SK-N-SH treated with all-trans-retinoic acid at 6 μM for 48 hours (cell line): Measurements from ENCODE around the gene RAD51B.

Experiments used
- ATAC-seq: fragments of 200-7000 bp; cut with Tn5 transposase; 3 replicates; pipeline ENCODE4 v1.9.1; 2020; ENCODE audit warnings: mild to moderate bottlenecking, moderate library complexity
- ARNTL ChIP-seq: fragments of 450-650 bp; formaldehyde crosslinking; IDR thresholded peaks from 2 replicates; pipeline ENCODE4 v1.5.0; 2020; ENCODE audit warnings: low read depth, mild to moderate bottlenecking, moderate library complexity, borderline replicate concordance
- BACH2 ChIP-seq: fragments of 250-450 bp; sonication (Bioruptor Pico); IDR thresholded peaks from 2 replicates; pipeline ENCODE4 v1.9.0; 2021; ENCODE audit warnings: mild to moderate bottlenecking, borderline replicate concordance
- CSDC2 ChIP-seq: fragments of 250-450 bp; sonication (Bioruptor Pico); IDR thresholded peaks from 2 replicates; pipeline ENCODE4 v1.5.0; 2020; ENCODE audit warnings: mild to moderate bottlenecking, moderate library complexity
- CSRNP3 ChIP-seq: fragments of 250-450 bp; sonication (Bioruptor Pico); IDR thresholded peaks from 2 replicates; pipeline ENCODE4 v1.5.1; 2021; ENCODE audit warnings: mild to moderate bottlenecking, moderate library complexity
- ESRRG ChIP-seq: fragments of 250-450 bp; sonication (Bioruptor Pico); IDR thresholded peaks from 2 replicates; pipeline ENCODE4 v1.6.1; 2021; ENCODE audit warnings: mild to moderate bottlenecking
- GLIS3 ChIP-seq: fragments of 250-450 bp; sonication (Bioruptor Pico); IDR thresholded peaks from 2 replicates; pipeline ENCODE4 v1.5.0; 2020; ENCODE audit warnings: mild to moderate bottlenecking, moderate library complexity
- ISL1 ChIP-seq: fragments of 250-450 bp; sonication (Bioruptor Pico); IDR thresholded peaks from 2 replicates; pipeline ENCODE4 v2.1.2; 2022; ENCODE audit warnings: mild to moderate bottlenecking, moderate library complexity
- OSR1 ChIP-seq: fragments of 250-450 bp; sonication (Bioruptor Pico); IDR thresholded peaks from 2 replicates; pipeline ENCODE4 v1.8.0; 2022; ENCODE audit warnings: moderate library complexity, mild to moderate bottlenecking, inconsistent platforms
- PATZ1 ChIP-seq: fragments of 250-450 bp; sonication (Bioruptor Pico); IDR thresholded peaks from 2 replicates; pipeline ENCODE4 v1.8.0; 2020; ENCODE audit warnings: mild to moderate bottlenecking, moderate library complexity, borderline replicate concordance
- POU6F1 ChIP-seq: fragments of 250-450 bp; sonication (Bioruptor Pico); IDR thresholded peaks from 2 replicates; pipeline ENCODE4 v1.8.0; 2021; ENCODE audit warnings: low read depth, mild to moderate bottlenecking, moderate library complexity, borderline replicate concordance
- PPARA ChIP-seq: fragments of 250-450 bp; sonication (Bioruptor Pico); IDR thresholded peaks from 2 replicates; pipeline ENCODE4 v1.5.0; 2020; ENCODE audit warnings: mild to moderate bottlenecking, borderline replicate concordance
- RARB ChIP-seq: fragments of 250-450 bp; sonication (Bioruptor Pico); IDR thresholded peaks from 2 replicates; pipeline ENCODE4 v1.8.0; 2021; ENCODE audit warnings: mild to moderate bottlenecking, moderate library complexity
- SNAI2 ChIP-seq: fragments of 250-450 bp; sonication (Bioruptor Pico); IDR thresholded peaks from 2 replicates; pipeline ENCODE4 v1.5.0; 2020; ENCODE audit warnings: mild to moderate bottlenecking, moderate library complexity
- TCF4 ChIP-seq: fragments of 250-450 bp; sonication (Bioruptor Pico); IDR thresholded peaks from 2 replicates; pipeline ENCODE4 v1.8.0; 2021; ENCODE audit warnings: mild to moderate bottlenecking, moderate library complexity, borderline replicate concordance
- TOX ChIP-seq: fragments of 250-450 bp; sonication (Bioruptor Pico); IDR thresholded peaks from 2 replicates; pipeline ENCODE4 v1.8.0; 2021; ENCODE audit warnings: mild to moderate bottlenecking, moderate library complexity, borderline replicate concordance
- TSHZ2 ChIP-seq: fragments of 250-450 bp; sonication (Bioruptor Pico); IDR thresholded peaks from 2 replicates; pipeline ENCODE4 v1.5.0; 2020; ENCODE audit warnings: mild to moderate bottlenecking, moderate library complexity
- ZC3H10 ChIP-seq: fragments of 250-450 bp; sonication (Bioruptor Pico); IDR thresholded peaks from 2 replicates; pipeline ENCODE4 v1.5.1; 2021; ENCODE audit warnings: mild to moderate bottlenecking, moderate library complexity
- ZNF565 ChIP-seq: fragments of 450-650 bp; formaldehyde crosslinking; conservative IDR thresholded peaks from 2 replicates; pipeline ENCODE4 v1.5.0; 2020; ENCODE audit warnings: low read depth, mild to moderate bottlenecking, moderate library complexity
- ZNF70 ChIP-seq: fragments of 450-650 bp; formaldehyde crosslinking; IDR thresholded peaks from 2 replicates; pipeline ENCODE4 v1.5.0; 2020; ENCODE audit warnings: mild to moderate bottlenecking, moderate library complexity
- ZNF8 ChIP-seq: fragments of 450-650 bp; formaldehyde crosslinking; IDR thresholded peaks from 2 replicates; pipeline ENCODE4 v1.5.0; 2020; ENCODE audit warnings: mild to moderate bottlenecking, moderate library complexity

RAD51B gene

GRCh38 chr14:68702135-68702534 is 882.6 kb downstream of the RAD51B start:
- TF ChIP-seq CSRNP3 (CRISPR knock-in tag) (no peak), GLIS3 (no peak), SNAI2 (CRISPR knock-in tag) (no peak), BACH2 (CRISPR knock-in tag) (no peak), ISL1 (no peak), CSDC2 (no peak), OSR1 (CRISPR knock-in tag) (no peak), PATZ1 (CRISPR knock-in tag) (no peak), TOX (CRISPR knock-in tag) (no peak), PPARA (CRISPR knock-in tag) (no peak), ZC3H10 (no peak), TCF4 (CRISPR knock-in tag) (no peak), ZNF565 (CRISPR knock-in tag) (no peak)
- no peak for ATAC-seq

- ATAC-seq: no peak
- TF ChIP-seq ZC3H10: no peak
- no peak for TF ChIP-seq ISL1
- no peak for TF ChIP-seq TOX (CRISPR knock-in tag)
- no peak for TF ChIP-seq ZNF70 (CRISPR knock-in tag)
- no peak for TF ChIP-seq RARB (CRISPR knock-in tag)
- TF ChIP-seq TCF4 (CRISPR knock-in tag): no peak
- no peak for TF ChIP-seq CSRNP3 (CRISPR knock-in tag)
- no peak for TF ChIP-seq ARNTL (CRISPR knock-in tag)
- no peak for TF ChIP-seq TSHZ2 (CRISPR knock-in tag)
- no peak for TF ChIP-seq ZNF565 (CRISPR knock-in tag)
- TF ChIP-seq ZNF8: no peak
- TF ChIP-seq PPARA (CRISPR knock-in tag): no peak
- TF ChIP-seq POU6F1 (CRISPR knock-in tag): no peak
- TF ChIP-seq PATZ1 (CRISPR knock-in tag): no peak
- TF ChIP-seq ESRRG (CRISPR knock-in tag): no peak
- no peak for TF ChIP-seq CSDC2
- no peak for TF ChIP-seq BACH2 (CRISPR knock-in tag)
- no peak for TF ChIP-seq OSR1 (CRISPR knock-in tag)
These were observed 883.0 kb downstream of the RAD51B start for GRCh38 chr14:68702578-68702977.
